HG02759 (cell line): ENCODE measurements around the gene ANO10.

Experiments
- ATAC-seq: cut with Tn5 transposase; IDR thresholded peaks from one replicate; pipeline ENCODE4 v1.9.1; 2021; ENCODE audit warnings: mild to moderate bottlenecking, moderate library complexity; ENCODE audit not compliant: unreplicated experiment

Gene ANO10

GRCh38 chr3:43425829-43426228 lies 196.0 kb downstream of the ANO10 start:
- no peak for ATAC-seq

GRCh38 chr3:43423639-43424038 lies 198.2 kb downstream of the ANO10 start:
- ATAC-seq: no peak

GRCh38 chr3:43423142-43423541 lies 198.7 kb downstream of the ANO10 start:
- no peak for ATAC-seq

DNA sequence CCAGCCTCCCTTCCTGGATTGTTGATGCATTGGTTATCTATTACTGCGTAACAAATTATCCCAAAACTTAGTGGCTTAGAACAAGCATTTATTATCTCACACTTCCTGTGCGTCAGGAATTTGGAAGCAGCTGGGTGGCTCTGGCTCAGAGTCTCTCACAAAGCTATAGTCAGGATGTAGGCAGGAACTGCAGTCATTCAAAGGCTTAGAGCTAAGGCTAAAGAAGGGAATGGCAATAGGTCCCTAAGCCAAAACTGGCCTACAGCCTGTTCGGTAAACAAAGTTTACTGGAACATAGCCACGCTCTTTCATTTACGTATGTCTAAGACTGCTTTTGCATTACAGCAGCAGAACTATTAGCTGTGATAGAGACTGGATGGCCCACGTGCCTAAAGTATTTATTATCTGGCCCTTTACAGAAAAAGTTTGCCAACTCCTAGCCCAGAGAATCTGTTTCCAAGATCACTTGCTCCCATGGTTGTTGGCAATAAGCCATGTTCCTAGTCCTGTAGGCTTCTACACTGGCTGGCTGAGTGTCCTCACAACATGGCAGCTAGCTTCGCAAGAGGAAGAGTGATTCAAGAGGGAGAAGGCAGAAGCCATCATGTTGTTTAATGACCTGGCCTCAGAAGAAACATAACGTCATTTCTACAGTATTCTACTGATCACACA lies 203.1 kb downstream of the ANO10 start:
- no peak for ATAC-seq

DNA sequence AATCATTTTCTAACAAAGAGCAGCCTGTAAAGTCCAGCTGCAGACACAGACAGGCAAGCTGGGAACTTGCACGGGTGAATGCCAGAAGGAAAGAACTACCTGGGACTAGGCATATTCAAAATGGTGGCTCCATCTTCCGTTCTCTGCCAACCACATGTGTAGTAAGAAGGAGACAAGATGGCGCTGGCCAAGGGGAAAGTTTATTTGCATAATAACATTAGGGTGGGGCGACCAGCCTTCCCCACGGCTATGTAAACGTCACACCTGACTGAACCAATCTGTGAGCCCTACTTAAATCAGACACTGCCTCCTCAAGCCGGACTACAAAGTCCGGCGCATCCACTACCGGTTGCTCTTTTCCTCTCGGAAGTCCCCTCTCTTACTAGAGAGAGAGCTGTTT lies 204.7 kb downstream of the ANO10 start:
- no peak for ATAC-seq

GRCh38 chr3:43415088-43415487 lies 206.7 kb downstream of the ANO10 start:
- ATAC-seq: no peak

- no peak for ATAC-seq
Observed at GRCh38 chr3:43413676-43414368, 208.0 kb downstream of the ANO10 start.

DNA sequence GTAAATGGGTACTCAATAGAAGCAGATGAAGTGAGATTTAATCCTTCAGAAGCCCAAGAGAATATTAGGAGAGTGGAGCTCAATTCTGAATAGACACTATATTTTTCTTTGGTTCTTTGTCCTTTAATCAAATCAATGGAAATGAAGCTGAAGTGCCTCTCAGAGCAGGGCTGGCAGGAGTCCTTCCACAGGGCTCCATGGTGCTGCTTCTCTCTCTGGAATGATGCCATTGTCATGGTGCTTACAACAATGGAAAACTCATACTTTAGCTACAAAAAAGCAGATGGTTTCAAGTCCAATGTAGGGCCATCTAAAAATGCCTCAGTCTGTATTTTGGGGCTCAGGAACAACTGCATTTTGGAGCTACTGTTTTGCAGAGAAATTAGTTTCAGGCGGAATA lies 210.4 kb downstream of the ANO10 start:
- no peak for ATAC-seq

DNA sequence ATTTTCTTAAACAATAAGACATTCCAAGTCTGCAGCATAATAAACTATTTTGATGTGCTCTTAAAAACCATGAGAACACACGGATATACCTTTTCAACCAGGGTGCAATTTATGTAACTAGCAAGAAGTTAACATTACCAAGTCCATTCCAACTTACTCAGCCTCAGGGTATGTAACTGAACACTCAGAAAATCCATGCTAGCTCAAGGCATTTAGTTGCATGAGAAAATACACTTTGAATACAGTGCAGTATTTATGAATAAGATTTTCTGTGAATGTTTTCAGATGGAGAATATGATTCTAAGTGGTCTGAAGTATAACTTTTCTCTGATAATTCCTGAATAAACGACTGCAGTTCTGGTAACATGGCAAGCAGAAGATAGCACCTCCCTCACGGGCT lies 211.2 kb downstream of the ANO10 start:
- no peak for ATAC-seq

- ATAC-seq: no peak
Observed at GRCh38 chr3:43409506-43409905, 212.3 kb downstream of the ANO10 start.

GRCh38 chr3:43406643-43407023 lies 215.2 kb downstream of the ANO10 start:
- ATAC-seq: no peak

GRCh38 chr3:43405888-43406642 lies 215.7 kb downstream of the ANO10 start:
- ATAC-seq: no peak

DNA sequence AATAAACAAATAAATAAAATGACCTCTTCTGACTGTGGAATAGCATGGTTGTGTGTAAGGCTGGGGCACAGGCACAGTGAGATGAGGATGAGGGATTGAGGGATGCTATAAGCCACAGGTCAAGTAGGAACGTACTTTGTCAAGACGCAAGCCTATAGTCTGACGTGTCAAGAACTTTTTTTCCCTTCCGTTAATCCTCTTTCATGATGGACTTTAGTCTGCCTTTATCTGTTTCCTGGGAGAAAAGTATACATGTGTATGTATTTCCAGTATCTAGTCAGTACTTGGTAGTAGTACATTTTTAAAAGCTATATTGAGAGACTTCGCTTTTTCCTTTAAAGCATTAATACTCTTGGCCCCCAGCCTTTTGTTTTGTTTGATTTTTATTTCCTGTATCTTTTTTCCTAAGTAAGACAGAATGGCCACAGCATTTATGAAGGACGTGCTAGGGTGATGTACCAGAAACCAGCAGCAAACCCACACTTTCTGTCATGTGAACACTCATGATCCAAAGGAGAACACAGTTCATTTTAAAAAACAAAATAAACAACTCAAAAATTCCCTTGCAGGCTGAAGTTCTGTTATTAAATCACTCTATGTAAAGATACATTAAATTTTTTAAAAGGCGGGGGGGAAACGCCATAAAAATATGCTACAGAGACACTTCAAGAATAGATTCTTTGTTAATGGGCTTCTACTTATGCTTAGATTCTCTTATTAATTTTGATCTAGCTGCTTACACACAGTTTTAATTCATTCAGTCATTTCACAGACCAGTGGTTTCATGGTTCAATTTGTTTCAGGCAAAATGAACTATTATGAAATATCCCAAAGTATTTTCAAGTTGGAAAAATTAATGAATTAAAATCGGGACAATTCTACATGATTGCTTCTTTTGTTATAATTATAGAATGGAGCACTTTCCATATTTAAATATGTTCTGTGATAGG lies 220.8 kb downstream of the ANO10 start:
- no peak for ATAC-seq

DNA sequence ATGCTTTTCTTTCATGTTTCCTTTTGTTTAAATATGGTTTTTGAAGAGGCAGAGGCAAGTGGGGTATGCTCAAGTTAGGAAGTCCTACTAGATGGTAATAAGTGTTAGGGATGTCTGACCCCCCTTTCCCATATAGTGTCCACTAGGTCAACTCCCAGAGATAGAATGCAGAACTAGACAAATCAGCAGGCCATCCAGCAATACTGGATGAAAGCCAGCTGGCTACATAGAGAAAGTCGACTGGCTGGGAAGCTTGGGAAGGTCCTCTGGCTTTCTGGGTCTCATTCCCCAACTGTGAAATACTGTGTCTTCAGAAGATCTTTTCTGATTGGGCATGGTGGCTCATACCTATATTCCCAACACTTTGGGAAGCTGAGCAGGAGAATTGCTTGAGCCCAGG lies 221.6 kb downstream of the ANO10 start:
- ATAC-seq: no peak

DNA sequence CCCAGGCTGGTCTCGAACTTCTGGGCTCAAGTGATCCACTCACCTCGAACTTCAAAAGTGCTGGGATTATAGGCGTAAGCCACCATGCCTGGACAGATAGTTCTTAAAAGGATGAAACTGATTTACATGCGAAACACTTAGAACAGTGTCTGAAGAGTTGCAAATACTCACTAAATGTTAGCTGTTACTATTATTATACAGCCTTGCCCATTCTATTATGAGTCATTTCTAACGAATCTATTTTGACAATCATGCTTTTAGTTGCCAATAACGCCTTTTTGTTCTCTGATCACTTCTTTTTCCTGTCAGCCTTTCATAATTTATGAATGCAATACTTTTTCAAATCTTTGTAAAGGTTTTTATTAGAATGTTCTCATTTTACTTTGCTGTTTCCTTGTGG lies 222.8 kb downstream of the ANO10 start:
- no peak for ATAC-seq

DNA sequence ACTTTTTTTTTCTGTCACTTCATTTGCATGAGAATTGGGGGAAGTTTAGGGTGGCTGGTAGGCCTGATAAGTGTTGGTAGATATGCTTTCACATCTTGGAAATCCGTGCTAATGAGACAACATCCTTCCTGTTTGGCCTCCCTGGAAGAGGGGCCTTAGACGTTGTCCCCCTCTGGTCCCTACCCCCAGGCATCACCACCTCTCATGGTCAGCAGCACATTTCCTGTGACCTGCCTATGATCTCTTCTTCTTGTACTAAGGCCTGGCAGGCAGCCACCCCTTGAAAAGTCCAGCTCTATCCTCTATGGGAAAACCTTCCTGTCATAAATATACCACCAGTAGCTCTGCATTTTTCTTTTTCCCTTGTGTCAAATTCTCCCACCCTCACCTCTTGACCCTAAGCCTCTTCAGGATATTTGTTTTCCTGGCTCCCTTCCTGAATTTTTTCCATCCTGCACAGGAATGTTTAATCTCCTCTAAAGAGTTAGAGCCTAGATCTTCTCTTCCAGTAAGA lies 227.7 kb downstream of the ANO10 start:
- ATAC-seq: no peak

- no peak for ATAC-seq
Observed at GRCh38 chr3:43391621-43392020, 230.2 kb downstream of the ANO10 start.

DNA sequence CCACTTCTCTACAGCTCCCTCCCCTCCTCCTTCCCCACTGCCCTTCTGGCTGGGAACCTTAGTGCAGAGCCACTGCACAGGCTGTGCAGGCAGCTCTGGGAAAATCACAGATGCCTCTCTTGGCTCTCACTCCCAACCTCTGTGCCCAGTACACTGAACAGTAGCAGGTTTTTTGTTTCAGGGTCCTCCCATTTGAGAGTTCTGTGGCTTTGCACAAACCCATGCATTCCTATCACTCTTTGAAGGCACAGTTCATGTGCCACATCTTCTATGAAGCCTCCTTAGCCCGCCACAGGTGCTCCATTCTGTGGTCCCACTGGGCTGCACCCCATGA lies 231.6 kb downstream of the ANO10 start:
- ATAC-seq: no peak

DNA sequence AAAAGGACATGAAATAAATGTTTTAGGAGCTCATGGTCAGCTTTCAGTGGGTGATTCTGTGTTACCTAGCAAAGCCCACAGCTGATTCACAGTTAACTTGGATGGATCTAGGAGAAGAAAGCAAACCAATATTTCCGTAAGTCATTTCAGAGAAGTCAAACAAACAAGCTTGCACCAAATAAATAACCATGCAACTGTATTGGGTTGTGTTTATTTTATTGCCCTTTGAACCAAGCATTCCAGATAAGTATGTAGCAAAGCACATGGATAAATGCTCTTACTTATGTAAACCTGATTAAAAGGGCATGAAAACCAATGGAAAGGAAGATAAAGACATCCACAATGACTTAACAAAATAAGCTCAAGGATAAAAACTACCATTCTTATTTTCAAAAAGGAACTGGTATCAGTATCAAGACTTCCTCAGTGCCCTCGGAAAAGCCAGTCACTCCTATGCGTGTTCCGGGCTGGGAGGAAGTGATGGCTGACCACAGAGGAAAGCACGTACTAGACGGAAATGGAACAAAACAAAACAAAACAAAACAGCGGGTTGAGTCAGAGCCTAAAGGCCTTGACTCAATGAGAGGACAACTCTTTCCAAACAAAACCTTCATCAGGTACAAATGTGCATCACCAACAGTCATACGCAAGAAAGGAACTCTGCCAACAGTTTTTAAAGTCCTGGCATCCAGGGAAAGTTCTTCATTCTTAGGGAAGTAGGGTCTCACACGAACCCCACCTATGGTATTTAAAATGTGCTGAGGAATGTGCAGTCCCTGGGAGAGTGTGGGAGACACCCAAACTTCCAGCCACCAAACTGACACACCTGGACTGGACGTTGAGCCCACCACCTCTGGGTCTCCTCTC lies 232.2 kb downstream of the ANO10 start:
- peak; percentile 65 for ATAC-seq

- no peak for ATAC-seq
Observed at GRCh38 chr3:43388915-43389314, 232.9 kb downstream of the ANO10 start.
